Measurements from ENCODE around the gene CDC16. TPM values are rescaled to one million over a fixed set of nuclear protein-coding genes. Genes with fewer than 3 reads are reported as not detected.
"Not testable (repeated sequence)": the region's sequence is repeated elsewhere in the genome, so short reads cannot be mapped to it uniquely, and the experiment has no call there.

Gene CDC16
- total and polyA plus RNA-seq, 9 of the 15 experiments (the other 6 are each of a cell fraction or from before 2014, with no cell fraction given), result 23.2 to 102 (median 51.6) TPM

DNA sequence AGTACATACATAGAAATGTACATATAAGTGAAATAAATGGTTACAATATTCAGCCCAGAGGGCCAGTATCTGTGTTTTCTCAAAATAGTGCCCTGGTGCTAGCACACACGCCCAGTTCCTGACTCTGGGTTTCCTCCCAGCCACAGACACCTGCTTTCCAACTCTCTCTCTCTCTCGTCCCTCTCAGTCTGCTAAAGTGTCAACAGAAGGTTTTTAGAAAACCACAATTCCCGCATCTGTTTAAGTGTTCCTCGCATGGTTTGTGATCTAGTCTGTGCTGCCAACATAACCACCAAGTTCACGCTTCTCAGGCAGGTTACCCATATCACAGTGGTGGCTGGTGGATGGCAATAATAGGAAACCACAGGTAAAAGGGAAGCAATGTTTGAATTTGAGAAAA is 28.9 kb downstream of the CDC16 start:
- DNase-seq (ENCODE audit: extremely low read depth in 1 of 4, low spot score in 3 of 4) (no peak), FAIRE-seq (no peak), ATAC-seq (no peak)
- no TSS peak for BruUV-seq (replicated peaks)
- Histone ChIP-seq H3K36me3 (ENCODE audit: control insufficient read depth, insufficient read depth, low read length) (peaks cover 95% of the 10 kb centered on the region), H3K9ac (ENCODE audit: insufficient read depth in 1 of 2, low read depth in 2 of 2, low read length in 2 of 2) (no peak overlapping the region), H3K27ac (ENCODE audit: extremely low read depth, low read depth, low read length) (no peak overlapping the region), H3K4me1 (replicated peaks in 1 of 2; ENCODE audit: control insufficient read depth in 2 of 2, insufficient read depth in 2 of 2, low read length in 2 of 2) (no peaks in the 10 kb centered on the region), H4K20me1 (replicated peaks; ENCODE audit: control insufficient read depth, insufficient read depth, low read length) (no peaks in the 10 kb centered on the region), H3K4me3 (no peak overlapping the region), H3K9me1 (ENCODE audit: control insufficient read depth, insufficient read depth, low read length) (no peaks in the 10 kb centered on the region), H3K27me3 (ENCODE audit: control insufficient read depth in 2 of 2, insufficient read depth in 2 of 2, low read length in 2 of 2) (no peaks in the 10 kb centered on the region), H3K4me2 (ENCODE audit: insufficient read depth, low read length) (no peak overlapping the region), H3K79me2 (ENCODE audit: control insufficient read depth, insufficient read depth, low read length) (no peaks in the 10 kb centered on the region), H2AFZ (ENCODE audit: low read depth, low read length) (no peak overlapping the region), H3K9me3 (replicated peaks; ENCODE audit: control insufficient read depth, insufficient read depth, low read depth, low read length) (no peaks in the 10 kb centered on the region)
- intact Hi-C loops (cut with micrococcal nuclease), result no loop called here
- 88% methylated on average over 5 of the region's 5 CpGs for WGBS (ENCODE audit: insufficient coverage, low coverage, missing lambda C conversion rate)
- TF ChIP-seq KLF1 (tag; IDR thresholded peaks at IDR 0.05) (no peak), SREBF2 (CRISPR knock-in tag; IDR thresholded peaks at IDR 0.05) (no peak), ZNF785 (CRISPR knock-in tag; IDR thresholded peaks at IDR 0.05) (no peak), HNRNPLL (IDR thresholded peaks at IDR 0.05; ENCODE audit: low read depth, low read length, poor library complexity, severe bottlenecking) (no peak), ZNF175 (CRISPR knock-in tag; IDR thresholded peaks at IDR 0.05; ENCODE audit: low read depth) (no peak), HNRNPUL1 (IDR thresholded peaks at IDR 0.05; ENCODE audit: low read length) (no peak), NR2C2 (CRISPR knock-in tag; IDR thresholded peaks at IDR 0.05) (no peak), NR2C2 (tag; IDR thresholded peaks at IDR 0.05) (no peak), ZNF347 (CRISPR knock-in tag; IDR thresholded peaks at IDR 0.05; ENCODE audit: low read depth) (no peak), SRSF9 (IDR thresholded peaks at IDR 0.05; ENCODE audit: borderline replicate concordance, low read depth, low read length) (no peak), SRSF7 (optimal IDR thresholded peaks at IDR 0.05; ENCODE audit: low read depth, low read length) (no peak), MECOM (CRISPR knock-in tag; IDR thresholded peaks at IDR 0.05) (no peak)
- TF ChIP-seq, protein P1, sequence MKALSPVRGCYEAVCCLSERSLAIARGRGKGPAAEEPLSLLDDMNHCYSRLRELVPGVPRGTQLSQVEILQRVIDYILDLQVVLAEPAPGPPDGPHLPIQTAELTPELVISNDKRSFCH (CRISPR knock-in tag; IDR thresholded peaks at IDR 0.05), result no peak
- TF ChIP-seq, protein P1 (tag; IDR thresholded peaks at IDR 0.05), result no peak
- TF ChIP-seq, protein P2, sequence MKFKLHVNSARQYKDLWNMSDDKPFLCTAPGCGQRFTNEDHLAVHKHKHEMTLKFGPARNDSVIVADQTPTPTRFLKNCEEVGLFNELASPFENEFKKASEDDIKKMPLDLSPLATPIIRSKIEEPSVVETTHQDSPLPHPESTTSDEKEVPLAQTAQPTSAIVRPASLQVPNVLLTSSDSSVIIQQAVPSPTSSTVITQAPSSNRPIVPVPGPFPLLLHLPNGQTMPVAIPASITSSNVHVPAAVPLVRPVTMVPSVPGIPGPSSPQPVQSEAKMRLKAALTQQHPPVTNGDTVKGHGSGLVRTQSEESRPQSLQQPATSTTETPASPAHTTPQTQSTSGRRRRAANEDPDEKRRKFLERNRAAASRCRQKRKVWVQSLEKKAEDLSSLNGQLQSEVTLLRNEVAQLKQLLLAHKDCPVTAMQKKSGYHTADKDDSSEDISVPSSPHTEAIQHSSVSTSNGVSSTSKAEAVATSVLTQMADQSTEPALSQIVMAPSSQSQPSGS (CRISPR knock-in tag; IDR thresholded peaks at IDR 0.05), result no peak
- in situ Hi-C loops (cut with MboI), result no loop called here
- CTCF ChIA-PET (ENCODE audit: low intra/inter-chr PET ratio), result no interaction called here
- POLR2A ChIA-PET, result no interaction called here

DNA sequence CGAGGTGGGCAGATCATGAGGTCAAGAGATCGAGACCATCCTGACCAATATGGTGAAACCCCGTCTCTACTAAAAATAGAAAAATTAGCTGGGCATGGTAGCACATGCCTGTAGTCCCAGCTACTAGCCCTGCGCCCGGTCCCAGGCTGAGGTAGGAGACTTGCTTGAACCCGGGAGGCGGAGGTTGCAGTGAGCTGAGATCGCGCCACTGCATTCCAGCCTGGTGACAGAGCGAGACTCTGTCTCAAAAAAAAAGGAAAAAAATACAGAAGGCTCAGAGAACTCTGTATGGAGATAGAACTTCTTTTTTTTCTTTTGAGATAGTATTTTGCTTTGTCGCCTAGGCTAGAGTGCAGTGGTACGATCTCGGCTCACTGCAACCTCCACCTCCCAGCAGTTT is 29.6 kb downstream of the CDC16 start:
- H3K4me3 ChIP-seq; CTCF ChIA-PET (ENCODE audit: low intra/inter-chr PET ratio); in situ Hi-C loops (cut with MboI); H3K27me3 ChIP-seq (ENCODE audit: control insufficient read depth in 2 of 2, insufficient read depth in 2 of 2, low read length in 2 of 2); H3K27ac ChIP-seq (ENCODE audit: extremely low read depth, low read depth, low read length); FAIRE-seq; H3K4me2 ChIP-seq (ENCODE audit: insufficient read depth, low read length); H3K79me2 ChIP-seq (ENCODE audit: control insufficient read depth, insufficient read depth, low read length); intact Hi-C loops (cut with micrococcal nuclease); H2AFZ ChIP-seq (ENCODE audit: low read depth, low read length); H3K4me1 ChIP-seq (replicated peaks in 1 of 2; ENCODE audit: control insufficient read depth in 2 of 2, insufficient read depth in 2 of 2, low read length in 2 of 2); H3K9me3 ChIP-seq (replicated peaks; ENCODE audit: control insufficient read depth, insufficient read depth, low read depth, low read length); H3K9me1 ChIP-seq (ENCODE audit: control insufficient read depth, insufficient read depth, low read length); ATAC-seq; BruUV-seq (replicated peaks); H3K9ac ChIP-seq (ENCODE audit: insufficient read depth in 1 of 2, low read depth in 2 of 2, low read length in 2 of 2); H4K20me1 ChIP-seq (replicated peaks; ENCODE audit: control insufficient read depth, insufficient read depth, low read length); DNase-seq (ENCODE audit: extremely low read depth in 1 of 4, low spot score in 3 of 4); POLR2A ChIA-PET: not testable (repeated sequence)
- 98% methylated on average over 6 of the region's 13 CpGs for WGBS (ENCODE audit: insufficient coverage, low coverage, missing lambda C conversion rate)
- peaks cover 95% of the 10 kb centered on the region for H3K36me3 ChIP-seq (ENCODE audit: control insufficient read depth, insufficient read depth, low read length)
